Kidney epithelial cell (primary cell): Measurements from ENCODE around the gene LCAT. TPM values are rescaled to one million over a fixed set of nuclear protein-coding genes. Genes with fewer than 3 reads are reported as not detected.

ENCODE experiments used
- DNase-seq: peaks from one replicate; pipeline ENCODE4 v3.0.0-alpha.2; 2010; ENCODE audit warnings: low read depth
- H3K27me3 ChIP-seq: 2 replicates; pipeline ENCODE4 v1.6.0; 2011; ENCODE audit warnings: low read length; ENCODE audit not compliant: control insufficient read depth, insufficient read depth
- H3K36me3 ChIP-seq: 2 replicates; pipeline ENCODE4 v1.5.1; 2011; ENCODE audit warnings: low read length; ENCODE audit not compliant: control insufficient read depth, insufficient read depth
- H3K4me3 ChIP-seq: 2 replicates; pipeline ENCODE4 v1.5.1; 2011; ENCODE audit warnings: low read depth, mild to moderate bottlenecking, control low read depth, low read length
- CTCF ChIP-seq: IDR thresholded peaks from 2 replicates; pipeline ENCODE4 v1.5.1; 2011; ENCODE audit warnings: mild to moderate bottlenecking, moderate library complexity, low read length, control low read depth, inconsistent platforms; ENCODE audit not compliant: insufficient read depth, poor library complexity, severe bottlenecking
- total RNA-seq: library from RNA; depleted of rRNA; stranded (reverse); fragments of >200 nt; gene quantifications from 2 replicates; pipeline ENCODE4 v1.2.3, GENCODE V29; 2015

The LCAT gene
- total RNA-seq, 1 donor from 2014 or later: 3.7 TPM

GRCh38 chr16:67922740-67923139, 21.2 kb downstream of the LCAT start:
- TF ChIP-seq CTCF: no peak
- no peak for DNase-seq

GRCh38 chr16:67922221-67922620, 21.7 kb downstream of the LCAT start:
- H3K27me3 ChIP-seq: no peaks in the 10 kb centered on the region
- H3K36me3 ChIP-seq: no peaks in the 10 kb centered on the region
- H3K4me3 ChIP-seq: no peak overlapping the region
- TF ChIP-seq CTCF: no peak
- DNase-seq: no peak

More at GRCh38 chr16:67922740-67923139, 21.2 kb downstream of the LCAT start:
- no peak overlapping the region for H3K4me3 ChIP-seq
- H3K36me3 ChIP-seq: no peaks in the 10 kb centered on the region
- no peaks in the 10 kb centered on the region for H3K27me3 ChIP-seq

- no peak overlapping the region for H3K4me3 ChIP-seq
- no peak for TF ChIP-seq CTCF
- no peaks in the 10 kb centered on the region for H3K36me3 ChIP-seq
- no peak for DNase-seq
- no peaks in the 10 kb centered on the region for H3K27me3 ChIP-seq
Observed at GRCh38 chr16:67919622-67920221, 24.2 kb downstream of the LCAT start.

- Histone ChIP-seq H3K27me3 (no peaks in the 10 kb centered on the region), H3K4me3 (no peak overlapping the region), H3K36me3 (no peaks in the 10 kb centered on the region)
- DNase-seq: peak; percentile 62
- no peak for TF ChIP-seq CTCF
Observed at GRCh38 chr16:67917852-67918236, 26.1 kb downstream of the LCAT start.

GRCh38 chr16:67917140-67917851, 26.6 kb downstream of the LCAT start:
- no peaks in the 10 kb centered on the region for H3K36me3 ChIP-seq
- H3K4me3 ChIP-seq: no peak overlapping the region
- H3K27me3 ChIP-seq: no peaks in the 10 kb centered on the region
- DNase-seq: no peak
- TF ChIP-seq CTCF: no peak
